SK-N-SH treated with all-trans-retinoic acid at 6 μM for 48 hours (cell line): ENCODE results near the gene ATP11A.

Source experiments
- ATAC-seq: fragments of 200-7000 bp; cut with Tn5 transposase; 3 replicates; pipeline ENCODE4 v1.9.1; 2020; ENCODE audit warnings: mild to moderate bottlenecking, moderate library complexity
- ARNTL ChIP-seq: fragments of 450-650 bp; formaldehyde crosslinking; IDR thresholded peaks from 2 replicates; pipeline ENCODE4 v1.5.0; 2020; ENCODE audit warnings: low read depth, mild to moderate bottlenecking, moderate library complexity, borderline replicate concordance
- BACH2 ChIP-seq: fragments of 250-450 bp; sonication (Bioruptor Pico); IDR thresholded peaks from 2 replicates; pipeline ENCODE4 v1.9.0; 2021; ENCODE audit warnings: mild to moderate bottlenecking, borderline replicate concordance
- CSDC2 ChIP-seq: fragments of 250-450 bp; sonication (Bioruptor Pico); IDR thresholded peaks from 2 replicates; pipeline ENCODE4 v1.5.0; 2020; ENCODE audit warnings: mild to moderate bottlenecking, moderate library complexity
- ESRRG ChIP-seq: fragments of 250-450 bp; sonication (Bioruptor Pico); IDR thresholded peaks from 2 replicates; pipeline ENCODE4 v1.6.1; 2021; ENCODE audit warnings: mild to moderate bottlenecking
- GLIS3 ChIP-seq: fragments of 250-450 bp; sonication (Bioruptor Pico); IDR thresholded peaks from 2 replicates; pipeline ENCODE4 v1.5.0; 2020; ENCODE audit warnings: mild to moderate bottlenecking, moderate library complexity
- ISL1 ChIP-seq: fragments of 250-450 bp; sonication (Bioruptor Pico); IDR thresholded peaks from 2 replicates; pipeline ENCODE4 v2.1.2; 2022; ENCODE audit warnings: mild to moderate bottlenecking, moderate library complexity
- PPARA ChIP-seq: fragments of 250-450 bp; sonication (Bioruptor Pico); IDR thresholded peaks from 2 replicates; pipeline ENCODE4 v1.5.0; 2020; ENCODE audit warnings: mild to moderate bottlenecking, borderline replicate concordance
- RARB ChIP-seq: fragments of 250-450 bp; sonication (Bioruptor Pico); IDR thresholded peaks from 2 replicates; pipeline ENCODE4 v1.8.0; 2021; ENCODE audit warnings: mild to moderate bottlenecking, moderate library complexity
- SNAI2 ChIP-seq: fragments of 250-450 bp; sonication (Bioruptor Pico); IDR thresholded peaks from 2 replicates; pipeline ENCODE4 v1.5.0; 2020; ENCODE audit warnings: mild to moderate bottlenecking, moderate library complexity
- TCF4 ChIP-seq: fragments of 250-450 bp; sonication (Bioruptor Pico); IDR thresholded peaks from 2 replicates; pipeline ENCODE4 v1.8.0; 2021; ENCODE audit warnings: mild to moderate bottlenecking, moderate library complexity, borderline replicate concordance
- TOX ChIP-seq: fragments of 250-450 bp; sonication (Bioruptor Pico); IDR thresholded peaks from 2 replicates; pipeline ENCODE4 v1.8.0; 2021; ENCODE audit warnings: mild to moderate bottlenecking, moderate library complexity, borderline replicate concordance
- ZC3H10 ChIP-seq: fragments of 250-450 bp; sonication (Bioruptor Pico); IDR thresholded peaks from 2 replicates; pipeline ENCODE4 v1.5.1; 2021; ENCODE audit warnings: mild to moderate bottlenecking, moderate library complexity
- ZFP30 ChIP-seq: fragments of 450-650 bp; formaldehyde crosslinking; IDR thresholded peaks from 2 replicates; pipeline ENCODE4 v1.5.0; 2022; ENCODE audit warnings: mild to moderate bottlenecking, moderate library complexity
- ZNF565 ChIP-seq: fragments of 450-650 bp; formaldehyde crosslinking; conservative IDR thresholded peaks from 2 replicates; pipeline ENCODE4 v1.5.0; 2020; ENCODE audit warnings: low read depth, mild to moderate bottlenecking, moderate library complexity
- ZNF70 ChIP-seq: fragments of 450-650 bp; formaldehyde crosslinking; IDR thresholded peaks from 2 replicates; pipeline ENCODE4 v1.5.0; 2020; ENCODE audit warnings: mild to moderate bottlenecking, moderate library complexity
- TF ChIP-seq, protein P1 (sequence below): fragments of 250-450 bp; sonication (Bioruptor Pico); IDR thresholded peaks from 2 replicates; pipeline ENCODE4 v1.8.0; 2020; ENCODE audit warnings: mild to moderate bottlenecking, moderate library complexity, borderline replicate concordance
- TF ChIP-seq, protein P2 (sequence below): fragments of 250-450 bp; sonication (Bioruptor Pico); IDR thresholded peaks from 2 replicates; pipeline ENCODE4 v1.8.0; 2021; ENCODE audit warnings: low read depth, mild to moderate bottlenecking, moderate library complexity, borderline replicate concordance
- TF ChIP-seq, protein P3 (sequence below): fragments of 250-450 bp; sonication (Bioruptor Pico); IDR thresholded peaks from 2 replicates; pipeline ENCODE4 v1.5.1; 2020; ENCODE audit warnings: low read depth, mild to moderate bottlenecking, moderate library complexity
- TF ChIP-seq, protein P4 (sequence below): fragments of 250-450 bp; sonication (Bioruptor Pico); IDR thresholded peaks from 2 replicates; pipeline ENCODE4 v1.5.1; 2021; ENCODE audit warnings: mild to moderate bottlenecking, moderate library complexity
- TF ChIP-seq, protein P5 (sequence below): fragments of 250-450 bp; sonication (Bioruptor Pico); IDR thresholded peaks from 2 replicates; pipeline ENCODE4 v1.5.0; 2020; ENCODE audit warnings: mild to moderate bottlenecking, moderate library complexity

The ATP11A gene

DNA sequence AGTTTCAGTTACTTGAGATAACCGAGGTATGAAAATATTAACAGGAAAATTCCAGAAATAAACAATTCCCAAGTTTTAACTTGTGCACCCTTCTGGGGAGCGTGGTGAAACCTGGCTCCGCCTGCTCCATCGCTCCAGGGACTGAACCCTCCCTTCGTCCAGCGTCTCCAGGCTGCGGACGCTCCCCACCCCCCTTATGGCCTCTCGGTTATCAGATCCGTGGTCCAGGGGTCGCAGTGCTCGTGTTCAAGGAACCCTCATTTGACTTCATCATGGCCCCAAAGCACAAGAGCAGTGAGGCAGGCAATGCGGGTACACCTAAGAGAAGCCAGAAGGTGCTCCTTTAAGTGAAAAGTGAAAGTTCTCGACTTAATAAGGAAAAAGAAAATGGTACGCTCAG, 71.1 kb downstream of the ATP11A start:
- TF ChIP-seq ZFP30 (CRISPR knock-in tag): no peak
- no peak for TF ChIP-seq ZNF70 (CRISPR knock-in tag)
- TF ChIP-seq ESRRG (CRISPR knock-in tag): no peak
- no peak for TF ChIP-seq TCF4 (CRISPR knock-in tag)
- no peak for TF ChIP-seq PPARA
- no peak for TF ChIP-seq CSDC2 (CRISPR knock-in tag)
- no peak for TF ChIP-seq ZC3H10 (CRISPR knock-in tag)
- ATAC-seq: no peak

DNA sequence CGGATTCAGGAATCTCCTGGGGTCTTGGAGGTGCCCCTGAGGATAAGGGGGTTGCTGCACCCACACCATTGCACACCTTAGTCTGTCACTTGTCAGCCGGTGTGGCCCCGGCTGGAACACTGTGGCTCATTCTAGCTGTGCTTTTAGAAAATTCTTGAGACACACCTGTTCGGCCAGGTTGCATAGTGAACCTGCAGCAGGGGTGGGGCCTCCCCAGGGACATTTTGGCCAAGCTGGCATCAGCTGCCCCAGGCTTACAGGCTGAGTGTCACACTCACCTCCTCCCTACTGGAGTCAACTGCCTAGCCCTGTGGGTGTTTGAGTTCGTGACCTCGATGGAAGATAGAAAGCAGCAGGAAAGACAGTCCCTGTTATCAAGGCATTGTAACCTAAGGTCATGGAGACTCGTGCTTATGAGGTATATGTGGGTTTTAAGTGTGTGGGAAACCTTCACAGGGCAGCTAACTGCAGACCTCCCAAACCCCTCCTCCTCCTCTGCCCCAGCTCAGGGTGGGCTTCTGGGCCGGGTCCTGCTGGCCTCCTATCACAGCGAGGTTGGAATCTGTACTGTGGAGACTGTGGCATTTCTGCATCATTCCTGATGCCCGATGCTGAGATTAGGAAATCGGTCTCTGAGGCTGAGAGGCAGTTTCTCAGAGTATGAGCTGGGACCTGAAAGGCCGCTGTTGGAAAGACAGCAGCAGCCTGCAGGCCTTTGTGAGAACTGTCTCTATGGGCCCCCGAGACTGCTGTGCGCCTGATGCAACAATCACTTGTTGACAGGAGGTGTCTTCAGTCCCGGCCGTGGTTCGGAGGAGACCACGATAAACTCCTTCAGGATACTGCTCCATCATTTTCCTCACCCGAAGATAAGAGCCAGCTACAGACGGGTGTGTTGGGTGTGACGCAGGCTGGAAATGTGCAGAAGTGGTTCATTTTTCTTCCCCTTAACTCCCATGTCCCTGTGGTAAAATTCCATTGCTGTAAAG, 72.2 kb downstream of the ATP11A start:
- ATAC-seq: no peak
- TF ChIP-seq, protein P1, sequence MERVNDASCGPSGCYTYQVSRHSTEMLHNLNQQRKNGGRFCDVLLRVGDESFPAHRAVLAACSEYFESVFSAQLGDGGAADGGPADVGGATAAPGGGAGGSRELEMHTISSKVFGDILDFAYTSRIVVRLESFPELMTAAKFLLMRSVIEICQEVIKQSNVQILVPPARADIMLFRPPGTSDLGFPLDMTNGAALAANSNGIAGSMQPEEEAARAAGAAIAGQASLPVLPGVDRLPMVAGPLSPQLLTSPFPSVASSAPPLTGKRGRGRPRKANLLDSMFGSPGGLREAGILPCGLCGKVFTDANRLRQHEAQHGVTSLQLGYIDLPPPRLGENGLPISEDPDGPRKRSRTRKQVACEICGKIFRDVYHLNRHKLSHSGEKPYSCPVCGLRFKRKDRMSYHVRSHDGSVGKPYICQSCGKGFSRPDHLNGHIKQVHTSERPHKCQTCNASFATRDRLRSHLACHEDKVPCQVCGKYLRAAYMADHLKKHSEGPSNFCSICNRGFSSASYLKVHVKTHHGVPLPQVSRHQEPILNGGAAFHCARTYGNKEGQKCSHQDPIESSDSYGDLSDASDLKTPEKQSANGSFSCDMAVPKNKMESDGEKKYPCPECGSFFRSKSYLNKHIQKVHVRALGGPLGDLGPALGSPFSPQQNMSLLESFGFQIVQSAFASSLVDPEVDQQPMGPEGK (CRISPR knock-in tag): no peak
- TF ChIP-seq, protein P2, sequence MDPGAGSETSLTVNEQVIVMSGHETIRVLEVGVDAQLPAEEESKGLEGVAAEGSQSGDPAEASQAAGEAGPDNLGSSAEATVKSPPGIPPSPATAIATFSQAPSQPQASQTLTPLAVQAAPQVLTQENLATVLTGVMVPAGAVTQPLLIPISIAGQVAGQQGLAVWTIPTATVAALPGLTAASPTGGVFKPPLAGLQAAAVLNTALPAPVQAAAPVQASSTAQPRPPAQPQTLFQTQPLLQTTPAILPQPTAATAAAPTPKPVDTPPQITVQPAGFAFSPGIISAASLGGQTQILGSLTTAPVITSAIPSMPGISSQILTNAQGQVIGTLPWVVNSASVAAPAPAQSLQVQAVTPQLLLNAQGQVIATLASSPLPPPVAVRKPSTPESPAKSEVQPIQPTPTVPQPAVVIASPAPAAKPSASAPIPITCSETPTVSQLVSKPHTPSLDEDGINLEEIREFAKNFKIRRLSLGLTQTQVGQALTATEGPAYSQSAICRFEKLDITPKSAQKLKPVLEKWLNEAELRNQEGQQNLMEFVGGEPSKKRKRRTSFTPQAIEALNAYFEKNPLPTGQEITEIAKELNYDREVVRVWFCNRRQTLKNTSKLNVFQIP (CRISPR knock-in tag): no peak
- TF ChIP-seq PPARA (no peak), SNAI2 (CRISPR knock-in tag) (no peak), ZC3H10 (CRISPR knock-in tag) (no peak), ESRRG (CRISPR knock-in tag) (no peak), GLIS3 (no peak), TCF4 (CRISPR knock-in tag) (no peak), CSDC2 (CRISPR knock-in tag) (no peak)
- TF ChIP-seq, protein P3, sequence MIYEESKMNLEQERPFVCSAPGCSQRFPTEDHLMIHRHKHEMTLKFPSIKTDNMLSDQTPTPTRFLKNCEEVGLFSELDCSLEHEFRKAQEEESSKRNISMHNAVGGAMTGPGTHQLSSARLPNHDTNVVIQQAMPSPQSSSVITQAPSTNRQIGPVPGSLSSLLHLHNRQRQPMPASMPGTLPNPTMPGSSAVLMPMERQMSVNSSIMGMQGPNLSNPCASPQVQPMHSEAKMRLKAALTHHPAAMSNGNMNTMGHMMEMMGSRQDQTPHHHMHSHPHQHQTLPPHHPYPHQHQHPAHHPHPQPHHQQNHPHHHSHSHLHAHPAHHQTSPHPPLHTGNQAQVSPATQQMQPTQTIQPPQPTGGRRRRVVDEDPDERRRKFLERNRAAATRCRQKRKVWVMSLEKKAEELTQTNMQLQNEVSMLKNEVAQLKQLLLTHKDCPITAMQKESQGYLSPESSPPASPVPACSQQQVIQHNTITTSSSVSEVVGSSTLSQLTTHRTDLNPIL (CRISPR knock-in tag): no peak
- TF ChIP-seq, protein P4, sequence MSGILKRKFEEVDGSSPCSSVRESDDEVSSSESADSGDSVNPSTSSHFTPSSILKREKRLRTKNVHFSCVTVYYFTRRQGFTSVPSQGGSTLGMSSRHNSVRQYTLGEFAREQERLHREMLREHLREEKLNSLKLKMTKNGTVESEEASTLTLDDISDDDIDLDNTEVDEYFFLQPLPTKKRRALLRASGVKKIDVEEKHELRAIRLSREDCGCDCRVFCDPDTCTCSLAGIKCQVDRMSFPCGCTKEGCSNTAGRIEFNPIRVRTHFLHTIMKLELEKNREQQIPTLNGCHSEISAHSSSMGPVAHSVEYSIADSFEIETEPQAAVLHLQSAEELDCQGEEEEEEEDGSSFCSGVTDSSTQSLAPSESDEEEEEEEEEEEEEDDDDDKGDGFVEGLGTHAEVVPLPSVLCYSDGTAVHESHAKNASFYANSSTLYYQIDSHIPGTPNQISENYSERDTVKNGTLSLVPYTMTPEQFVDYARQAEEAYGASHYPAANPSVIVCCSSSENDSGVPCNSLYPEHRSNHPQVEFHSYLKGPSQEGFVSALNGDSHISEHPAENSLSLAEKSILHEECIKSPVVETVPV (CRISPR knock-in tag): no peak
- TF ChIP-seq, protein P5, sequence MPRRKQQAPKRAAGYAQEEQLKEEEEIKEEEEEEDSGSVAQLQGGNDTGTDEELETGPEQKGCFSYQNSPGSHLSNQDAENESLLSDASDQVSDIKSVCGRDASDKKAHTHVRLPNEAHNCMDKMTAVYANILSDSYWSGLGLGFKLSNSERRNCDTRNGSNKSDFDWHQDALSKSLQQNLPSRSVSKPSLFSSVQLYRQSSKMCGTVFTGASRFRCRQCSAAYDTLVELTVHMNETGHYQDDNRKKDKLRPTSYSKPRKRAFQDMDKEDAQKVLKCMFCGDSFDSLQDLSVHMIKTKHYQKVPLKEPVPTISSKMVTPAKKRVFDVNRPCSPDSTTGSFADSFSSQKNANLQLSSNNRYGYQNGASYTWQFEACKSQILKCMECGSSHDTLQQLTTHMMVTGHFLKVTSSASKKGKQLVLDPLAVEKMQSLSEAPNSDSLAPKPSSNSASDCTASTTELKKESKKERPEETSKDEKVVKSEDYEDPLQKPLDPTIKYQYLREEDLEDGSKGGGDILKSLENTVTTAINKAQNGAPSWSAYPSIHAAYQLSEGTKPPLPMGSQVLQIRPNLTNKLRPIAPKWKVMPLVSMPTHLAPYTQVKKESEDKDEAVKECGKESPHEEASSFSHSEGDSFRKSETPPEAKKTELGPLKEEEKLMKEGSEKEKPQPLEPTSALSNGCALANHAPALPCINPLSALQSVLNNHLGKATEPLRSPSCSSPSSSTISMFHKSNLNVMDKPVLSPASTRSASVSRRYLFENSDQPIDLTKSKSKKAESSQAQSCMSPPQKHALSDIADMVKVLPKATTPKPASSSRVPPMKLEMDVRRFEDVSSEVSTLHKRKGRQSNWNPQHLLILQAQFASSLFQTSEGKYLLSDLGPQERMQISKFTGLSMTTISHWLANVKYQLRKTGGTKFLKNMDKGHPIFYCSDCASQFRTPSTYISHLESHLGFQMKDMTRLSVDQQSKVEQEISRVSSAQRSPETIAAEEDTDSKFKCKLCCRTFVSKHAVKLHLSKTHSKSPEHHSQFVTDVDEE (CRISPR knock-in tag): no peak

DNA sequence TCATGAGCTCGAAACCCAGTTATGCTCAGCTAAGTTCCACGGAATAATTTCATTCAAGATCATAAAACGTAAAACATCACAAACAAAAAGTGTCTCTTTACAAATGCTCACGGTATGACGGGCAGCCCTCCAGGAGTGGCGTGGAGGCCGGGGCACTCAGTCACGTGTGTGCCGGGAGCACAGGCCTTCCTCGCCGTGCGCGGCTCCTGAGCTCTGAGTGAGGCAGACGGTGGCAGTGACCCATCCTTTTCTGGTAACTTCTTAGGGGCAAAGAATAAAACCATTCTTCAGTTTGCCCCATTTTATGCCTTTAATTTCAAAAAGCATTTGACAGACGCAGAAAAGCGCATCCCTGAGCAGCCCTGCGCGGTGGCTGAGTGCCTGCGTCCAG, 72.8 kb downstream of the ATP11A start:
- ATAC-seq: no peak
- no peak for TF ChIP-seq SNAI2 (CRISPR knock-in tag)
- TF ChIP-seq, protein P5 (CRISPR knock-in tag): no peak
- TF ChIP-seq ZC3H10 (CRISPR knock-in tag): no peak
- no peak for TF ChIP-seq ZNF70 (CRISPR knock-in tag)
- no peak for TF ChIP-seq ARNTL
- no peak for TF ChIP-seq GLIS3
- no peak for TF ChIP-seq TOX (CRISPR knock-in tag)
- no peak for TF ChIP-seq PPARA
- TF ChIP-seq ISL1 (CRISPR knock-in tag): no peak
- TF ChIP-seq BACH2 (CRISPR knock-in tag): no peak
- TF ChIP-seq ZNF565 (CRISPR knock-in tag): no peak
- no peak for TF ChIP-seq TCF4 (CRISPR knock-in tag)
- TF ChIP-seq ESRRG (CRISPR knock-in tag): no peak
- TF ChIP-seq RARB (CRISPR knock-in tag): no peak
